Thymus (tissue), 11 donors: ENCODE data around the gene UBE2O. TPM values are rescaled to one million over a fixed set of nuclear protein-coding genes. Genes with fewer than 3 reads are reported as not detected.
A peak's percentile ranks its signal among the peaks of the same experiment; 100 is the strongest.

ENCODE experiments used
- DNase-seq, 9 donors: peaks; one replicate each; pipeline ENCODE4 v3.0.0-alpha.2; 2013; ENCODE audit warnings: low spot score in 9 of 9, low read depth in 6 of 9, missing footprints in 1 of 9
- H3K27ac ChIP-seq, 2 donors: one replicate each; pipeline ENCODE4 v1.5.1; 2013; ENCODE audit warnings: control low read depth in 1 of 2, low read depth in 1 of 2, low read length in 1 of 2, mild to moderate bottlenecking in 1 of 2, moderate library complexity in 1 of 2
- H3K27me3 ChIP-seq, 2 donors: one replicate each; pipeline ENCODE4 v1.5.1; 2013; ENCODE audit warnings: low read length in 1 of 2; ENCODE audit not compliant: control insufficient read depth in 2 of 2, insufficient read depth in 1 of 2
- H3K36me3 ChIP-seq, 2 donors: one replicate each; pipeline ENCODE4 v1.5.1; 2013; ENCODE audit warnings: low read length in 1 of 2, mild to moderate bottlenecking in 1 of 2, moderate library complexity in 1 of 2; ENCODE audit not compliant: control insufficient read depth in 2 of 2, insufficient read depth in 2 of 2
- H3K4me1 ChIP-seq, 2 donors: one replicate each; pipeline ENCODE4 v1.5.1; 2013; ENCODE audit warnings: low read length in 2 of 2; ENCODE audit not compliant: control insufficient read depth in 2 of 2, insufficient read depth in 2 of 2
- H3K4me3 ChIP-seq, 2 donors: one replicate each; pipeline ENCODE4 v1.5.1; 2013; ENCODE audit warnings: low read length in 2 of 2, control low read depth in 1 of 2, mild to moderate bottlenecking in 1 of 2
- H3K9me3 ChIP-seq, 2 donors: one replicate each; pipeline ENCODE4 v1.5.1; 2013; ENCODE audit warnings: low read length in 1 of 2, mild to moderate bottlenecking in 1 of 2; ENCODE audit not compliant: control insufficient read depth in 2 of 2, insufficient read depth in 1 of 2
- WGBS: extraction: QIAGEN DNeasy Blood & Tissue Kit; methylation state at CpG from one replicate; pipeline ENCODE4 v1.1.7; 2013; 5-methylcytosine and 5-hydroxymethylcytosine counted together
- polyA plus RNA-seq: library from polyadenylated mRNA; stranded (reverse); fragments of 200-250 nt; gene quantifications from one replicate; pipeline ENCODE4 v1.2.3, GENCODE V29; 2013
- total RNA-seq: library from RNA; stranded (reverse); fragments of 120-200 nt; gene quantifications from one replicate; pipeline ENCODE4 v1.2.4, GENCODE V29; 2013
- donor health status: healthy.

Gene UBE2O
- total and polyA plus RNA-seq, 2 donors: 8.8 to 11.1 TPM

GRCh38 chr17:76428511-76428910 is 24.4 kb downstream of the UBE2O start:
- no peak overlapping the region for H3K27ac ChIP-seq
- H3K4me1 ChIP-seq: no peaks in the 10 kb centered on the region
- no peak for DNase-seq
- 94% methylated on average over 1 of the region's 1 CpG for WGBS
- no peaks in the 10 kb centered on the region for H3K27me3 ChIP-seq
- no peaks in the 10 kb centered on the region for H3K36me3 ChIP-seq
- no peaks in the 10 kb centered on the region for H3K9me3 ChIP-seq
- no peak overlapping the region for H3K4me3 ChIP-seq

- 94% methylated on average over 8 of the region's 8 CpGs for WGBS
- Histone ChIP-seq H3K4me1 (no peaks in the 10 kb centered on the region), H3K27me3 (no peaks in the 10 kb centered on the region), H3K27ac (peak overlapping the region in 1 of 2 donors; percentile 3), H3K9me3 (no peaks in the 10 kb centered on the region), H3K36me3 (peaks cover 0 to 3% of the 10 kb centered on the region in 2 donors), H3K4me3 (no peak overlapping the region)
- DNase-seq: no peak
Measured at GRCh38 chr17:76427501-76428231, 25.3 kb downstream of the UBE2O start.

- WGBS: 95% methylated on average over 3 of the region's 3 CpGs
Measured at GRCh38 chr17:76426853-76427252, 26.1 kb downstream of the UBE2O start.

GRCh38 chr17:76422860-76423259 is 30.1 kb downstream of the UBE2O start:
- Histone ChIP-seq H3K27ac (no peak overlapping the region), H3K36me3 (peaks cover 0 to 11% of the 10 kb centered on the region in 2 donors), H3K9me3 (no peaks in the 10 kb centered on the region), H3K27me3 (no peaks in the 10 kb centered on the region), H3K4me3 (no peak overlapping the region), H3K4me1 (peaks cover 4 to 10% of the 10 kb centered on the region in 2 donors)
- DNase-seq: no peak
- WGBS: 97% methylated on average over 6 of the region's 6 CpGs

More at GRCh38 chr17:76426853-76427252, 26.1 kb downstream of the UBE2O start:
- Histone ChIP-seq H3K9me3 (no peaks in the 10 kb centered on the region), H3K4me1 (no peaks in the 10 kb centered on the region), H3K36me3 (peaks cover 0 to 8% of the 10 kb centered on the region in 2 donors), H3K27ac (no peak overlapping the region), H3K4me3 (no peak overlapping the region), H3K27me3 (no peaks in the 10 kb centered on the region)
- no peak for DNase-seq

GRCh38 chr17:76422406-76422805 is 30.5 kb downstream of the UBE2O start:
- DNase-seq: no peak
- Histone ChIP-seq H3K4me1 (peaks cover 8 to 14% of the 10 kb centered on the region in 2 donors), H3K9me3 (no peaks in the 10 kb centered on the region), H3K4me3 (no peak overlapping the region), H3K27me3 (no peaks in the 10 kb centered on the region), H3K27ac (no peak overlapping the region), H3K36me3 (peaks cover 0 to 11% of the 10 kb centered on the region in 2 donors)
- 98% methylated on average over 8 of the region's 8 CpGs for WGBS

- Histone ChIP-seq H3K4me3 (no peak overlapping the region), H3K27ac (no peak overlapping the region), H3K4me1 (peaks cover 8 to 19% of the 10 kb centered on the region in 2 donors), H3K27me3 (no peaks in the 10 kb centered on the region), H3K9me3 (no peaks in the 10 kb centered on the region), H3K36me3 (peaks cover 0 to 11% of the 10 kb centered on the region in 2 donors)
- no peak for DNase-seq
- WGBS: 95% methylated on average over 7 of the region's 7 CpGs
Measured at GRCh38 chr17:76421044-76421407, 31.9 kb downstream of the UBE2O start.

- no peaks in the 10 kb centered on the region for H3K27me3 ChIP-seq
- no peak overlapping the region for H3K4me3 ChIP-seq
- H3K9me3 ChIP-seq: no peaks in the 10 kb centered on the region
- H3K4me1 ChIP-seq: peaks cover 8 to 19% of the 10 kb centered on the region in 2 donors
- WGBS: 94% methylated on average over 10 of the region's 10 CpGs
- H3K27ac ChIP-seq: no peak overlapping the region
- peaks cover 0 to 11% of the 10 kb centered on the region in 2 donors for H3K36me3 ChIP-seq
- DNase-seq: no peak
Measured at GRCh38 chr17:76420356-76421043, 32.5 kb downstream of the UBE2O start.

- no peak for DNase-seq
- H3K9me3 ChIP-seq: no peaks in the 10 kb centered on the region
- 96% methylated on average over 17 of the region's 17 CpGs for WGBS
- no peak overlapping the region for H3K27ac ChIP-seq
- peaks cover 0 to 11% of the 10 kb centered on the region in 2 donors for H3K36me3 ChIP-seq
- H3K4me3 ChIP-seq: no peak overlapping the region
- H3K27me3 ChIP-seq: no peaks in the 10 kb centered on the region
- H3K4me1 ChIP-seq: peaks cover 8 to 19% of the 10 kb centered on the region in 2 donors
Measured at GRCh38 chr17:76419576-76420260, 33.2 kb downstream of the UBE2O start.
